Measurements from ENCODE around the gene CALHM5. TPM values are rescaled to one million over a fixed set of nuclear protein-coding genes. Genes with fewer than 3 reads are reported as not detected.

CALHM5 gene
- total and polyA plus RNA-seq, 9 of the 15 experiments (the other 6 are each of a cell fraction or from before 2014, with no cell fraction given), result under 0.01 to 0.05 (median 0.02) TPM; not detected in 2

GRCh38 chr6:116568821-116569755, 57.6 kb downstream of the CALHM5 start:
- H3K4me2 ChIP-seq (ENCODE audit: insufficient read depth, low read length), result peak overlapping the region; percentile 36; the same call in 1 of the 2 replicates
- CTCF ChIA-PET (ENCODE audit: low intra/inter-chr PET ratio), result no interaction called here
- FAIRE-seq (peak; percentile 55), ATAC-seq (no peak), DNase-seq (ENCODE audit: extremely low read depth in 1 of 4, low spot score in 3 of 4) (peak in 1 of 4 experiments; percentile 39)
- no peak overlapping the region for H3K9ac ChIP-seq (ENCODE audit: insufficient read depth in 1 of 2, low read depth in 2 of 2, low read length in 2 of 2)
- H3K9me3 ChIP-seq (replicated peaks; ENCODE audit: control insufficient read depth, insufficient read depth, low read depth, low read length), result no peaks in the 10 kb centered on the region
- no peaks in the 10 kb centered on the region for H3K9me1 ChIP-seq (ENCODE audit: control insufficient read depth, insufficient read depth, low read length)
- no peak overlapping the region for H3K27ac ChIP-seq (ENCODE audit: extremely low read depth, low read depth, low read length)
- no peaks in the 10 kb centered on the region for H4K20me1 ChIP-seq (replicated peaks; ENCODE audit: control insufficient read depth, insufficient read depth, low read length)
- H3K27me3 ChIP-seq (ENCODE audit: control insufficient read depth in 2 of 2, insufficient read depth in 2 of 2, low read length in 2 of 2), result no peaks in the 10 kb centered on the region
- no TSS peak for BruUV-seq (replicated peaks)
- H3K4me1 ChIP-seq (replicated peaks in 1 of 2; ENCODE audit: control insufficient read depth in 2 of 2, insufficient read depth in 2 of 2, low read length in 2 of 2), result peaks cover 5 to 22% of the 10 kb centered on the region in 2 experiments
- POLR2A ChIA-PET, result interaction anchor here (1.0 kb wide), 1 partner anchor 18 kb away, joined by 3 read pairs; no protein-coding TSS in a partner anchor
- peaks cover 8% of the 10 kb centered on the region; the same call in 2 of the 3 replicates for H3K36me3 ChIP-seq (ENCODE audit: control insufficient read depth, insufficient read depth, low read length)
- in situ Hi-C loops (cut with MboI) (no loop called here), intact Hi-C loops (cut with micrococcal nuclease) (no loop called here)
- 12% methylated on average over 7 of the region's 7 CpGs for WGBS (ENCODE audit: insufficient coverage, low coverage, missing lambda C conversion rate)
- H3K79me2 ChIP-seq (ENCODE audit: control insufficient read depth, insufficient read depth, low read length), result peaks cover 42% of the 10 kb centered on the region
- no peak overlapping the region for H3K4me3 ChIP-seq
- no peak overlapping the region for H2AFZ ChIP-seq (ENCODE audit: low read depth, low read length)
- TF ChIP-seq CREBBP (IDR thresholded peaks at IDR 0.05; ENCODE audit: low read depth, low read length) (no peak), DPF2 (IDR thresholded peaks at IDR 0.05) (0 out of 2 replicates have a peak, but pooled peaks have one; percentile 35), MAFF (IDR thresholded peaks at IDR 0.05; ENCODE audit: low read length) (no peak), SPI1 (IDR thresholded peaks at IDR 0.05; ENCODE audit: borderline replicate concordance, low read depth, low read length) (peak; percentile 52; the same call in 1 of the 2 replicates), CEBPG (CRISPR knock-in tag; IDR thresholded peaks at IDR 0.05) (no peak), CEBPG (tag; conservative IDR thresholded peaks at IDR 0.05 in 1 of 2, IDR thresholded peaks at IDR 0.05 in 1 of 2) (no peak), HDAC1 (IDR thresholded peaks at IDR 0.05) (0 out of 4 replicates have a peak, but pooled peaks of 1 of the 2 experiments have one; percentile 40), WHSC1 (IDR thresholded peaks at IDR 0.05; ENCODE audit: low read length) (no peak), RFX1 (IDR thresholded peaks at IDR 0.05) (no peak), FOSL1 (tag; conservative IDR thresholded peaks at IDR 0.05) (peak; percentile 40; the same call in 1 of the 2 replicates), SMARCA4 (IDR thresholded peaks at IDR 0.05) (peak; percentile 51; the same call in 1 of the 2 replicates), JUND (IDR thresholded peaks at IDR 0.05; ENCODE audit: borderline replicate concordance, low read depth, low read length) (peak; percentile 50; the same call in 1 of the 2 replicates), JUND (tag; IDR thresholded peaks at IDR 0.05; ENCODE audit: borderline replicate concordance, low read depth, low read length) (peak; percentile 55; the same call in 2 of the 3 replicates), SOX6 (IDR thresholded peaks at IDR 0.05) (0 out of 2 replicates have a peak, but pooled peaks have one; percentile 50), FIP1L1 (IDR thresholded peaks at IDR 0.05; ENCODE audit: low read depth, low read length, poor library complexity, severe bottlenecking) (no peak), SMARCE1 (IDR thresholded peaks at IDR 0.05) (0 out of 2 replicates have a peak, but pooled peaks have one; percentile 25), PTRF (tag; IDR thresholded peaks at IDR 0.05) (no peak), ZEB2 (IDR thresholded peaks at IDR 0.05) (peak; percentile 74), SP1 (CRISPR knock-in tag; IDR thresholded peaks at IDR 0.05) (no peak), XRCC5 (IDR thresholded peaks at IDR 0.05; ENCODE audit: low read depth, low read length) (no peak), ZBTB49 (CRISPR knock-in tag; IDR thresholded peaks at IDR 0.05; ENCODE audit: borderline replicate concordance) (no peak), BACH1 (tag; IDR thresholded peaks at IDR 0.05) (no peak)
